Naive thymus-derived CD4-positive, alpha-beta T cell (primary cell): ENCODE results near the gene NPAS2. TPM values are rescaled to one million over a fixed set of nuclear protein-coding genes. Genes with fewer than 3 reads are reported as not detected.
A peak's percentile ranks its signal among the peaks of the same experiment; 100 is the strongest.

Experiments
- ATAC-seq: fragments of 150-1000 bp; cut with Tn5 transposase; 2 replicates; pipeline ENCODE4 v1.10.0; 2021; ENCODE audit warnings: mild to moderate bottlenecking, moderate library complexity
- CTCF ChIA-PET: fragments of 350-600 bp; sonication (Branson Sonifier 250); formaldehyde crosslinking; loops from one replicate; lab custom pipeline; 2021; ENCODE audit warnings: antibody characterized with exemption; lab: Charles Lee
- POLR2A ChIA-PET: fragments of 350-600 bp; sonication (Branson Sonifier 250); formaldehyde crosslinking; loops from one replicate; lab custom pipeline; 2021; ENCODE audit warnings: antibody characterized with exemption, inconsistent platforms; lab: Charles Lee
- DNase-seq, 9 donors: peaks; one replicate each; pipeline versions ENCODE4 v3.0.0 to v3.0.0-alpha.2; 2020 to 2022; ENCODE audit warnings: mixed read lengths in 1 of 9
- H3K27ac ChIP-seq: one replicate; pipeline ENCODE4 v1.7.0; 2013; ENCODE audit warnings: mild to moderate bottlenecking, low read depth, low read length, moderate library complexity
- H3K27me3 ChIP-seq, 2 donors: one replicate each; pipeline ENCODE4 v1.7.0; 2013; ENCODE audit warnings: low read length in 2 of 2, mild to moderate bottlenecking in 2 of 2, moderate library complexity in 2 of 2; ENCODE audit not compliant: control insufficient read depth in 2 of 2, insufficient read depth in 2 of 2
- H3K36me3 ChIP-seq, 3 experiments: 1 replicate in 2 of 3; 2 replicates in 1 of 3; pipeline ENCODE4 v1.7.0; 2013; ENCODE audit warnings: low read length in 3 of 3, mild to moderate bottlenecking in 3 of 3, moderate library complexity in 1 of 3; ENCODE audit not compliant: insufficient read depth in 3 of 3, control insufficient read depth in 2 of 3
- H3K4me1 ChIP-seq, 2 donors: one replicate each; pipeline ENCODE4 v1.7.0; 2013; ENCODE audit warnings: low read length in 2 of 2, mild to moderate bottlenecking in 2 of 2, moderate library complexity in 1 of 2; ENCODE audit not compliant: control insufficient read depth in 2 of 2, insufficient read depth in 2 of 2
- H3K4me3 ChIP-seq: 2 replicates; pipeline ENCODE4 v1.7.0; 2013; ENCODE audit warnings: mild to moderate bottlenecking, low read length
- H3K9me3 ChIP-seq, 3 experiments: 1 replicate in 2 of 3; 2 replicates in 1 of 3; pipeline ENCODE4 v1.7.0; 2013; ENCODE audit warnings: low read length in 3 of 3; ENCODE audit not compliant: control insufficient read depth in 2 of 3
- H3K27ac Mint-ChIP-seq, 9 donors: one replicate each; pipeline ENCODE4 v1.8.0; 2020 to 2022; ENCODE audit warnings: mixed read lengths in 9 of 9, mild to moderate bottlenecking in 8 of 9, moderate library complexity in 5 of 9, inconsistent platforms in 2 of 9
- H3K27me3 Mint-ChIP-seq, 5 donors: one replicate each; pipeline ENCODE4 v1.8.0; 2021 to 2022; ENCODE audit warnings: mixed read lengths in 5 of 5, mild to moderate bottlenecking in 1 of 5
- H3K36me3 Mint-ChIP-seq, 5 donors: one replicate each; pipeline ENCODE4 v1.8.0; 2020 to 2022; ENCODE audit warnings: mixed read lengths in 5 of 5, mild to moderate bottlenecking in 3 of 5, inconsistent platforms in 1 of 5
- H3K4me1 Mint-ChIP-seq, 7 donors: one replicate each; pipeline ENCODE4 v1.8.0; 2020 to 2022; ENCODE audit warnings: mixed read lengths in 7 of 7, mild to moderate bottlenecking in 3 of 7, inconsistent platforms in 1 of 7
- H3K4me3 Mint-ChIP-seq, 10 donors: one replicate each; pipeline ENCODE4 v1.8.0; 2020 to 2022; ENCODE audit warnings: mild to moderate bottlenecking in 10 of 10, mixed read lengths in 10 of 10, moderate library complexity in 6 of 10, inconsistent platforms in 2 of 10
- H3K9me3 Mint-ChIP-seq, 11 donors: one replicate each; pipeline ENCODE4 v1.8.0; 2020 to 2022; ENCODE audit warnings: mixed read lengths in 11 of 11, mild to moderate bottlenecking in 4 of 11, inconsistent platforms in 1 of 11, moderate library complexity in 1 of 11
- intact Hi-C, 2 donors: fragments of 100-400 bp; cut with micrococcal nuclease; formaldehyde crosslinking; loops; one replicate each; pipeline ENCODE4 v1.15.1; 2023
- polyA plus RNA-seq, 2 donors: library from polyadenylated mRNA; unstranded; fragments of 300-500 nt; fragmentation: Illumina TruSeq; gene quantifications; one replicate each; pipeline ENCODE4 v1.2.3, GENCODE V29; 2021
- total RNA-seq, 6 experiments: library from RNA in 5 of 6; stranded (reverse) in 5 of 6; gene quantifications; 1 replicate in 5 of 6; 2 replicates in 1 of 6; pipeline ENCODE4 v1.2.3 and lab custom pipeline; 2021 to 2026

Gene NPAS2
- total and polyA plus RNA-seq, 7 experiments from 2014 or later = 1.2 to 15.0 (median 8.3) TPM

GRCh38 chr2:100779908-100780202 is 40.1 kb upstream of the NPAS2 start:
- intact Hi-C loops = no loop called here
- no peaks in the 10 kb centered on the region for H3K36me3 ChIP-seq
- H3K9me3 Mint-ChIP-seq = no peaks in the 10 kb centered on the region
- H3K4me3 ChIP-seq = no peak overlapping the region
- H3K4me1 Mint-ChIP-seq = peaks cover 0 to 5% (median 0%) of the 10 kb centered on the region in 7 donors
- H3K36me3 Mint-ChIP-seq = no peaks in the 10 kb centered on the region
- H3K27ac Mint-ChIP-seq = no peak overlapping the region
- POLR2A ChIA-PET = no interaction called here
- H3K27me3 Mint-ChIP-seq = peaks cover 0 to 2% (median 0%) of the 10 kb centered on the region in 5 donors
- no peaks in the 10 kb centered on the region for H3K27me3 ChIP-seq
- CTCF ChIA-PET = no interaction called here
- ATAC-seq (no peak), DNase-seq (no peak)
- no peak overlapping the region for H3K4me3 Mint-ChIP-seq
- no peak overlapping the region for H3K27ac ChIP-seq
- H3K4me1 ChIP-seq = no peaks in the 10 kb centered on the region
- no peaks in the 10 kb centered on the region for H3K9me3 ChIP-seq

DNA sequence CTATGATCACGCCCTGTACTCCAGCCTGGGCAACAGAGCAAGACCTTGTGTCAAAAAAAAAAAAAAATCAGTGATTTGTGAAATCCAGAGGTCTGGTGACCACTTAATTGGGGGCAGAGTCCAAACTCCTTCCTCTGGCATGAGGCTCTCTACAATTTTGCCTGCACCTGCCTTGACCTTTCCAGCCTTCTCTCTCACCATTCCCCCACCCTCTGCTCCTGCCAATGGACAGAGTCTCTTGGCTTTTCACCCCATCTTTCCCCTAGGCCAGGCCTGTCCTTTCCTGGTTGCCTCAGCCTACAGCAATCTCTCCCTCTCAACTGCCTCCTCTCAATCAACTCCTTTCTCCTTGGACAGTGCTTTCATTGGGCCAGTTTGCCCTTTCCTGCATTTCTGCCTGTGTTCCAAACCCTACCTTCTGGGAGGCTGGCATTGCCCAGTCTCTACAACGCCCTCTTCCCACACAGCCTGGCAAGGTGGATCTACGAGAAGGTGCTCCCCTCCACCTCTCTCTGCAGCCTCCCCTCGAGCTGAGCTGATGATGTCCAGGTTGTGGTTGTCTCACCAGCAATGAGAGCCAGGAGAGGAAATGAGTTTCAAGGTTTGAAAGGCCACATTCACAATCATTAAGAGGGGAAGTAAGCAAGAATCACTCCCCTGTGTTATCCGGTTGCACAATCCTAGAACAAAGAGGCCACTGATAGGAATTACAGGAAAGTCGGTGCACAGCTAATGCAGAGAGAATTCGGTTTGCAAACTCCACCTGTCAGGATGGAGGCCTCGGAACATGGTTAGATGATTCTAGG is 39.5 kb upstream of the NPAS2 start:
- CTCF ChIA-PET = no interaction called here

DNA sequence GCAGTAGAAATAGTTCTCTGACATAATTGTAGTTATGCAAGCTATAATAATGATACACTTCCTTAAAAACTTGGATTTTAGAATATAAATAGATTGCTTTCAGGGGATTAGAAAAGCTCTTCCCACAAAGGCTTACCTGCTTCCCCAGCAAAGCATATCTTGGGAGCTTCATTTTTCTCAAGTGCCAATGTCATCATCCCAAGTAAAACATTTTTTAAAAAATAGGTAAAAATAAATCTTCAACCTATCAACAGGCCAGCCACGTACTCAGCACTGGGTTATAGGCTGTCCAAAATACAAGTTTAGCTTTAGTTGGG is 39.0 kb upstream of the NPAS2 start:
- H3K27me3 Mint-ChIP-seq = peaks cover 0 to 2% (median 0%) of the 10 kb centered on the region in 5 donors
- DNase-seq = no peak

More for the DNA sequence above, 39.5 kb upstream of the NPAS2 start:
- no peak overlapping the region for H3K4me3 ChIP-seq
- H3K27me3 ChIP-seq = no peaks in the 10 kb centered on the region
- H3K27ac ChIP-seq = no peak overlapping the region
- H3K27me3 Mint-ChIP-seq = peaks cover 0 to 2% (median 0%) of the 10 kb centered on the region in 5 donors
- no peaks in the 10 kb centered on the region for H3K4me1 ChIP-seq
- no peaks in the 10 kb centered on the region for H3K36me3 ChIP-seq
- no peaks in the 10 kb centered on the region for H3K36me3 Mint-ChIP-seq
- peaks cover 0 to 5% (median 0%) of the 10 kb centered on the region in 7 donors for H3K4me1 Mint-ChIP-seq
- intact Hi-C loops = no loop called here
- no peaks in the 10 kb centered on the region for H3K9me3 ChIP-seq
- H3K9me3 Mint-ChIP-seq = no peaks in the 10 kb centered on the region
- H3K4me3 Mint-ChIP-seq = no peak overlapping the region
- ATAC-seq = peak; percentile 18
- POLR2A ChIA-PET = no interaction called here
- peak overlapping the region in 3 of 9 donors; percentile 19 to 66 (median 36) for H3K27ac Mint-ChIP-seq
- no peak for DNase-seq

DNA sequence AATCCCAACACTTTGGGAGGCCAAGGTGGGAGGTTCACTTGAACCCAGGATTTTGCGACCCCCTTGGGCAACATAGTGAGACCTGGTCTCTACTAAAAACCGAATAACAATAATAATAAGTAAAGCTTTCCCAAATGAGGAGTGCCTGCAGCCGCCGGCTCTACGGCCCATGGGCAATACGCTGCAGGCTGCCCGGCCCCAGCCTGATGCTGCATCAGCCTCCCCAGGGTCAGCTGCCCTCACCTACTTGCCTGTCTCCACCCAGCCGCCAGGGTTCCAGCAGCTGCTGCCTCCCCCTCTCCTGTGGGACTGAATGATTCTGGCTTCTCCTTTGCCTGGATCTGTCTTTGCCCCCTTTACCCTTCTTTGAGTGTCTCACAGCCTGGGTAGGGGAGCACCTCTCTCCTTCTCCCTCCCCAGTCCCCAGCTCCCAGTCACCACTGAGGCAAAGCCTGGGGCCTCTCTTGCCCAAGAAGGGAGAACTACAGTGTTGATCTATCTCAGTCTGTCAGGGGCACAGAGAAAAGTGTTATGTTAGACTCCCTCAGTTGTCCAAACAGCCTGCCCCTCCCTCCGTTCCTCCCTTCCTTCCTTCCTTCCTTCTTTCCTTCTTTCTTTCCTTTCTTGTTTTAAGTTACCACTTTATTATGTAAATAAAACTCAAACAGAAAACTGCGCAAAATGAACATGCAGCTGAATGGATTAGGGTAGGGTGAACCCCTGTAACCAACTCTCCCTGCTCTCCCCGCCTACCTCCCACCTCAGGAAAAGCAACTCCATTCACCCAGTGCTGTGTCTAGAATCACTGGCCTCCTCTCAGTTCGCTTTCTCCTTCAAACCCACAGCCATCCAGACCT is 38.2 kb upstream of the NPAS2 start:
- ChIA-PET POLR2A (no interaction called here), CTCF (no interaction called here)
- H3K4me3 ChIP-seq = no peak overlapping the region
- H3K36me3 ChIP-seq = no peaks in the 10 kb centered on the region
- intact Hi-C loops = no loop called here
- no peaks in the 10 kb centered on the region for H3K4me1 ChIP-seq
- ATAC-seq = no peak
- H3K27ac ChIP-seq = no peak overlapping the region
- H3K36me3 Mint-ChIP-seq = no peaks in the 10 kb centered on the region
- H3K9me3 Mint-ChIP-seq = no peaks in the 10 kb centered on the region
- H3K4me1 Mint-ChIP-seq = peaks cover 0 to 5% (median 0%) of the 10 kb centered on the region in 7 donors
- DNase-seq = no peak
- H3K27me3 ChIP-seq = no peaks in the 10 kb centered on the region
- H3K27me3 Mint-ChIP-seq = peaks cover 0 to 2% (median 0%) of the 10 kb centered on the region in 5 donors
- no peaks in the 10 kb centered on the region for H3K9me3 ChIP-seq
- H3K27ac Mint-ChIP-seq = peak overlapping the region in 2 of 9 donors; percentile 31 to 72
- no peak overlapping the region for H3K4me3 Mint-ChIP-seq

More for the DNA sequence above, 39.0 kb upstream of the NPAS2 start:
- H3K27me3 ChIP-seq = no peaks in the 10 kb centered on the region
- CTCF ChIA-PET = no interaction called here
- no peak for ATAC-seq
- Mint-ChIP-seq H3K36me3 (no peaks in the 10 kb centered on the region), H3K4me3 (no peak overlapping the region), H3K27ac (peak overlapping the region in 1 of 9 donors; percentile 66), H3K9me3 (no peaks in the 10 kb centered on the region), H3K4me1 (peaks cover 0 to 5% (median 0%) of the 10 kb centered on the region in 7 donors)
- POLR2A ChIA-PET = no interaction called here
- H3K27ac ChIP-seq = no peak overlapping the region
- intact Hi-C loops = no loop called here
- no peaks in the 10 kb centered on the region for H3K36me3 ChIP-seq
- no peaks in the 10 kb centered on the region for H3K4me1 ChIP-seq
- no peak overlapping the region for H3K4me3 ChIP-seq
- no peaks in the 10 kb centered on the region for H3K9me3 ChIP-seq

DNA sequence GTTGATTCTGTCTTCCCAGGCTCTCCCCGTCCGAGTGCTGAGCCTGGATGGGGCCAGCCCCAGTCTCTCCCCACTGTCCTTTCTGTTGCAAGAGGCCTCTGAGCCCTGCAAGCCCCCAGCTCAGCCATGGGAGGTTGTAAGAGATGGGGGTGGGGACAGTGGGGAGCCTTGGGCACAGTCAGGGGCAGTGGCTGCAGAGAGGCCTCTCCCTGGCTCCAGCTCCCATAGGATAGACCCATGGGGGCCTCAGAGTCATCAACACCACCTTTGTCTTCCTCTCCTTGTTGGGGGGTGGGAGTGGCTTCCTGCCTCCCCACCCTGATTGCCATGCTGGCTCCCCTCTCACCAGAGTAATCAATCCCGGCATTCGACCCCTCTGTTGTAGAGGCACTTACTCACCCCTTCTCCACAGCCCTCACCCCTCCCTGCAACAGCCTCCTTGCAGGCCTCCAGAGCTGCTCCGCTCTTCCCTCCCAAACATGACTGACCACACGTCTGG is 37.5 kb upstream of the NPAS2 start:
- intact Hi-C loops = no loop called here
- Mint-ChIP-seq H3K27me3 (peaks cover 0 to 2% (median 0%) of the 10 kb centered on the region in 5 donors), H3K4me3 (no peak overlapping the region), H3K27ac (peak overlapping the region in 1 of 9 donors; percentile 31), H3K4me1 (peaks cover 0 to 5% (median 0%) of the 10 kb centered on the region in 7 donors), H3K36me3 (no peaks in the 10 kb centered on the region), H3K9me3 (no peaks in the 10 kb centered on the region)
- ATAC-seq (no peak), DNase-seq (no peak)
- Histone ChIP-seq H3K4me3 (no peak overlapping the region), H3K27me3 (no peaks in the 10 kb centered on the region), H3K36me3 (no peaks in the 10 kb centered on the region), H3K4me1 (no peaks in the 10 kb centered on the region), H3K27ac (no peak overlapping the region), H3K9me3 (no peaks in the 10 kb centered on the region)
- CTCF ChIA-PET = no interaction called here
- POLR2A ChIA-PET = no interaction called here

DNA sequence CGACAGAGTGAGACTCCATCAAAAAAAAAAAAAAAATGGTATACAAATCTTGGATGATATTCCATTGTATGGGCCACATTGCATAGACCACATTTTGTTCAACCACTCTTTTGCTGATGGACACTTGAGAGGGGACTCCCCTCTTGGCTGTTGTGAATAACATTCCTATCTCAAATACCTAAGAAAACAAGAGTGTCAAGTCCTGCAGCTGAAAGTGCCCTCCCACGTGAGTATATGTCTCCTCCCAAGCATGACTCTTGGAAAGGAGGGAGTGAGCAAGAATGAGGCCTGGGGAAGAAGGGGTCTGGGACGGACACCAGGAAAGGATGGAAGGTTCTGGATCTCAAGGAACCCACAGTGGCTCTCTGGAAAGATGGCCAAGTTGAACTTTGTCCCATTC is 36.0 kb upstream of the NPAS2 start:
- Mint-ChIP-seq H3K36me3 (no peaks in the 10 kb centered on the region), H3K27ac (no peak overlapping the region), H3K4me3 (no peak overlapping the region), H3K4me1 (peaks cover 0 to 5% (median 0%) of the 10 kb centered on the region in 7 donors), H3K27me3 (peaks cover 0 to 2% (median 0%) of the 10 kb centered on the region in 5 donors), H3K9me3 (no peaks in the 10 kb centered on the region)
- intact Hi-C loops = no loop called here
- CTCF ChIA-PET = interaction anchor here (0.5 kb wide), 1 partner anchor 355 kb away, joined by 3 read pairs; no protein-coding TSS in a partner anchor
- POLR2A ChIA-PET = no interaction called here
- Histone ChIP-seq H3K4me1 (no peaks in the 10 kb centered on the region), H3K27me3 (no peaks in the 10 kb centered on the region), H3K36me3 (no peaks in the 10 kb centered on the region), H3K4me3 (no peak overlapping the region), H3K27ac (no peak overlapping the region), H3K9me3 (no peaks in the 10 kb centered on the region)
- no peak for ATAC-seq
- no peak for DNase-seq
